ENCODE data around the gene TNFSF8.

TNFSF8 gene

GRCh38 chr9:114930056-114930812, at the start of gene TNFSF8:
TNFSF8 (minus strand) TSS chr9:114930591; CDS start chr9:114930303, 288 bp downstream.
- Histone ChIP-seq H3K9me3 (ENCODE audit: control insufficient read depth, insufficient read depth, low read length) (no peaks in the 10 kb centered on the region), H3K36me3 (ENCODE audit: control insufficient read depth, insufficient read depth, low read length) (no peaks in the 10 kb centered on the region), H3K27me3 (ENCODE audit: control insufficient read depth, insufficient read depth, low read length) (peaks cover 92% of the 10 kb centered on the region), H3K9ac (ENCODE audit: low read depth, low read length) (no peak within 1 kb of the TSS), H3K27ac (ENCODE audit: low read depth, low read length) (no peak within 1 kb of the TSS), H3K4me1 (ENCODE audit: control insufficient read depth, insufficient read depth, low read length) (peaks cover 15% of the 10 kb centered on the region), H3K4me3 (ENCODE audit: low read depth, low read length) (no peak within 1 kb of the TSS)

- Histone ChIP-seq H3K27me3 (ENCODE audit: control insufficient read depth, insufficient read depth, low read length) (no peaks in the 10 kb centered on the region), H3K9ac (ENCODE audit: low read depth, low read length) (no peak overlapping the region), H3K36me3 (ENCODE audit: control insufficient read depth, insufficient read depth, low read length) (no peaks in the 10 kb centered on the region), H3K9me3 (ENCODE audit: control insufficient read depth, insufficient read depth, low read length) (no peaks in the 10 kb centered on the region), H3K4me1 (ENCODE audit: control insufficient read depth, insufficient read depth, low read length) (0 out of 2 replicates have a peak, but pooled peaks cover 10% of the 10 kb centered on the region), H3K27ac (ENCODE audit: low read depth, low read length) (no peak overlapping the region), H3K4me3 (ENCODE audit: low read depth, low read length) (no peak overlapping the region)
Measured at GRCh38 chr9:114973216-114973615, 42.8 kb upstream of the TNFSF8 start.

- H3K9ac ChIP-seq (ENCODE audit: low read depth, low read length), result no peak overlapping the region
- H3K27me3 ChIP-seq (ENCODE audit: control insufficient read depth, insufficient read depth, low read length), result no peaks in the 10 kb centered on the region
- H3K36me3 ChIP-seq (ENCODE audit: control insufficient read depth, insufficient read depth, low read length), result no peaks in the 10 kb centered on the region
- 0 out of 2 replicates have a peak, but pooled peaks cover 11% of the 10 kb centered on the region for H3K4me1 ChIP-seq (ENCODE audit: control insufficient read depth, insufficient read depth, low read length)
- no peaks in the 10 kb centered on the region for H3K9me3 ChIP-seq (ENCODE audit: control insufficient read depth, insufficient read depth, low read length)
- H3K4me3 ChIP-seq (ENCODE audit: low read depth, low read length), result no peak overlapping the region
- no peak overlapping the region for H3K27ac ChIP-seq (ENCODE audit: low read depth, low read length)
Measured at GRCh38 chr9:114972510-114973136, 42.2 kb upstream of the TNFSF8 start.

GRCh38 chr9:114969269-114969668, 38.9 kb upstream of the TNFSF8 start:
- Histone ChIP-seq H3K27ac (ENCODE audit: low read depth, low read length) (peak overlapping the region; percentile 80), H3K4me1 (ENCODE audit: control insufficient read depth, insufficient read depth, low read length) (0 out of 2 replicates have a peak, but pooled peaks cover 11% of the 10 kb centered on the region), H3K36me3 (ENCODE audit: control insufficient read depth, insufficient read depth, low read length) (no peaks in the 10 kb centered on the region), H3K4me3 (ENCODE audit: low read depth, low read length) (no peak overlapping the region), H3K9me3 (ENCODE audit: control insufficient read depth, insufficient read depth, low read length) (no peaks in the 10 kb centered on the region), H3K27me3 (ENCODE audit: control insufficient read depth, insufficient read depth, low read length) (no peaks in the 10 kb centered on the region), H3K9ac (ENCODE audit: low read depth, low read length) (no peak overlapping the region)

GRCh38 chr9:114968671-114969070, 38.3 kb upstream of the TNFSF8 start:
- Histone ChIP-seq H3K36me3 (ENCODE audit: control insufficient read depth, insufficient read depth, low read length) (no peaks in the 10 kb centered on the region), H3K4me3 (ENCODE audit: low read depth, low read length) (no peak overlapping the region), H3K4me1 (ENCODE audit: control insufficient read depth, insufficient read depth, low read length) (0 out of 2 replicates have a peak, but pooled peaks cover 11% of the 10 kb centered on the region)

GRCh38 chr9:114965564-114965963, 35.2 kb upstream of the TNFSF8 start:
- Histone ChIP-seq H3K9me3 (ENCODE audit: control insufficient read depth, insufficient read depth, low read length) (peaks cover 15% of the 10 kb centered on the region), H3K36me3 (ENCODE audit: control insufficient read depth, insufficient read depth, low read length) (no peaks in the 10 kb centered on the region), H3K4me1 (ENCODE audit: control insufficient read depth, insufficient read depth, low read length) (0 out of 2 replicates have a peak, but pooled peaks cover 11% of the 10 kb centered on the region), H3K9ac (ENCODE audit: low read depth, low read length) (no peak overlapping the region), H3K27ac (ENCODE audit: low read depth, low read length) (no peak overlapping the region), H3K27me3 (ENCODE audit: control insufficient read depth, insufficient read depth, low read length) (no peaks in the 10 kb centered on the region), H3K4me3 (ENCODE audit: low read depth, low read length) (no peak overlapping the region)

More at GRCh38 chr9:114968671-114969070, 38.3 kb upstream of the TNFSF8 start:
- H3K9ac ChIP-seq (ENCODE audit: low read depth, low read length), result no peak overlapping the region
- H3K9me3 ChIP-seq (ENCODE audit: control insufficient read depth, insufficient read depth, low read length), result no peaks in the 10 kb centered on the region
- peak overlapping the region; percentile 80 for H3K27ac ChIP-seq (ENCODE audit: low read depth, low read length)
- H3K27me3 ChIP-seq (ENCODE audit: control insufficient read depth, insufficient read depth, low read length), result no peaks in the 10 kb centered on the region

GRCh38 chr9:114962809-114963208, 32.4 kb upstream of the TNFSF8 start:
- H3K4me1 ChIP-seq (ENCODE audit: control insufficient read depth, insufficient read depth, low read length), result no peaks in the 10 kb centered on the region
- no peak overlapping the region for H3K27ac ChIP-seq (ENCODE audit: low read depth, low read length)
- peaks cover 15% of the 10 kb centered on the region for H3K9me3 ChIP-seq (ENCODE audit: control insufficient read depth, insufficient read depth, low read length)
- H3K9ac ChIP-seq (ENCODE audit: low read depth, low read length), result no peak overlapping the region
- H3K36me3 ChIP-seq (ENCODE audit: control insufficient read depth, insufficient read depth, low read length), result no peaks in the 10 kb centered on the region
- H3K27me3 ChIP-seq (ENCODE audit: control insufficient read depth, insufficient read depth, low read length), result no peaks in the 10 kb centered on the region
- H3K4me3 ChIP-seq (ENCODE audit: low read depth, low read length), result no peak overlapping the region

- H3K27ac ChIP-seq (ENCODE audit: low read depth, low read length), result no peak overlapping the region
- H3K36me3 ChIP-seq (ENCODE audit: control insufficient read depth, insufficient read depth, low read length), result no peaks in the 10 kb centered on the region
- no peak overlapping the region for H3K9ac ChIP-seq (ENCODE audit: low read depth, low read length)
- no peaks in the 10 kb centered on the region for H3K4me1 ChIP-seq (ENCODE audit: control insufficient read depth, insufficient read depth, low read length)
- no peak overlapping the region for H3K4me3 ChIP-seq (ENCODE audit: low read depth, low read length)
- no peaks in the 10 kb centered on the region; the same call in 1 of the 2 replicates for H3K27me3 ChIP-seq (ENCODE audit: control insufficient read depth, insufficient read depth, low read length)
- H3K9me3 ChIP-seq (ENCODE audit: control insufficient read depth, insufficient read depth, low read length), result peaks cover 15% of the 10 kb centered on the region
Measured at GRCh38 chr9:114960276-114960675, 29.9 kb upstream of the TNFSF8 start.

GRCh38 chr9:114958844-114959235, 28.4 kb upstream of the TNFSF8 start:
- no peaks in the 10 kb centered on the region for H3K36me3 ChIP-seq (ENCODE audit: control insufficient read depth, insufficient read depth, low read length)
- no peak overlapping the region for H3K9ac ChIP-seq (ENCODE audit: low read depth, low read length)

GRCh38 chr9:114958021-114958843, 27.8 kb upstream of the TNFSF8 start:
- H3K4me1 ChIP-seq (ENCODE audit: control insufficient read depth, insufficient read depth, low read length), result no peaks in the 10 kb centered on the region
- H3K36me3 ChIP-seq (ENCODE audit: control insufficient read depth, insufficient read depth, low read length), result no peaks in the 10 kb centered on the region
- no peak overlapping the region for H3K27ac ChIP-seq (ENCODE audit: low read depth, low read length)
- H3K9ac ChIP-seq (ENCODE audit: low read depth, low read length), result no peak overlapping the region
- H3K4me3 ChIP-seq (ENCODE audit: low read depth, low read length), result no peak overlapping the region
- H3K9me3 ChIP-seq (ENCODE audit: control insufficient read depth, insufficient read depth, low read length), result peaks cover 15% of the 10 kb centered on the region
- no peaks in the 10 kb centered on the region; the same call in 1 of the 2 replicates for H3K27me3 ChIP-seq (ENCODE audit: control insufficient read depth, insufficient read depth, low read length)

More at GRCh38 chr9:114958844-114959235, 28.4 kb upstream of the TNFSF8 start:
- peaks cover 15% of the 10 kb centered on the region for H3K9me3 ChIP-seq (ENCODE audit: control insufficient read depth, insufficient read depth, low read length)
- no peaks in the 10 kb centered on the region for H3K4me1 ChIP-seq (ENCODE audit: control insufficient read depth, insufficient read depth, low read length)
- no peak overlapping the region for H3K4me3 ChIP-seq (ENCODE audit: low read depth, low read length)
- H3K27me3 ChIP-seq (ENCODE audit: control insufficient read depth, insufficient read depth, low read length), result no peaks in the 10 kb centered on the region; the same call in 1 of the 2 replicates
- H3K27ac ChIP-seq (ENCODE audit: low read depth, low read length), result no peak overlapping the region

All from HUES48 (cell line).